Parathyroid adenoma (tissue), 2 donors: ENCODE measurements around the gene APBA2.

Experiments
- H2AFZ ChIP-seq: fragments of 300-600 bp; sonication (generic); one replicate; pipeline ENCODE4 v1.7.0; 2017; ENCODE audit warnings: antibody characterized with exemption, mild to moderate bottlenecking
- H3K27ac ChIP-seq: fragments of 300-600 bp; sonication (generic); one replicate; pipeline ENCODE4 v1.7.0; 2017
- H3K27me3 ChIP-seq: fragments of 300-600 bp; sonication (generic); one replicate; pipeline ENCODE4 v1.7.0; 2017; ENCODE audit warnings: low read length; ENCODE audit not compliant: control insufficient read depth, insufficient read depth
- H3K36me3 ChIP-seq: fragments of 300-600 bp; sonication (generic); one replicate; pipeline ENCODE4 v1.7.0; 2017; ENCODE audit warnings: low read length; ENCODE audit not compliant: control insufficient read depth, insufficient read depth
- H3K4me1 ChIP-seq: fragments of 300-600 bp; sonication (generic); one replicate; pipeline ENCODE4 v1.7.0; 2017; ENCODE audit warnings: control low read depth
- H3K4me2 ChIP-seq: fragments of 300-600 bp; sonication (generic); one replicate; pipeline ENCODE4 v1.7.0; 2017; ENCODE audit warnings: low read length
- H3K4me3 ChIP-seq: fragments of 300-600 bp; sonication (generic); one replicate; pipeline ENCODE4 v1.7.0; 2017; ENCODE audit warnings: low read depth, low read length
- H3K79me2 ChIP-seq: fragments of 300-600 bp; sonication (generic); one replicate; pipeline ENCODE4 v1.7.0; 2017; ENCODE audit warnings: control low read depth
- H3K9ac ChIP-seq: fragments of 300-600 bp; sonication (generic); one replicate; pipeline ENCODE4 v1.7.0; 2017; ENCODE audit warnings: mild to moderate bottlenecking
- H3K9me3 ChIP-seq: fragments of 300-600 bp; sonication (generic); one replicate; pipeline ENCODE4 v1.7.0; 2017; ENCODE audit warnings: low read length; ENCODE audit not compliant: control insufficient read depth
- TF ChIP-seq, protein P1 (sequence below): fragments of 300-600 bp; sonication (generic); IDR thresholded peaks from one replicate; pipeline ENCODE4 v1.7.0; 2017; ENCODE audit warnings: antibody characterized with exemption, mild to moderate bottlenecking
- donor health status: primary hyperparathyroidism.

APBA2 gene

DNA sequence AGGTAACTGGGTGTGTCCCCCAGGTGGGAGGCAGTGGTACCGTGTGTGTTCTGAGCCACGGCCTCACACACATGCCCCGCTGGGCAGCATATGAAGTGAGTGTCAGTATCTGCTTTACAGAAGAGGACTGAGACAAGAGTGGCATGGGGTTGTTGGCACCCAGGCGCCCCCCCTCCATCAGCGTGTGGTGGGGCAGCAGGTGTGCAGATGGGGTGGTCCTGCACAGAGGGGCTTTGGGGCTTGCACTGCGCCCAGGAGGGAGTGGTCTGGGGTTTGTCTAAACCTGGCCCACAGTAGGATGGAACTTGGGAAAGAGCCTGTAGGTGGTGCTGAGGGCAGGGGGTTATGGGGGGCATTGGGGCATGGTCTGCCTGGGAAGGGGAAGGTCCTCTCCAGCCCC lies 176.0 kb downstream of the APBA2 start:
- Histone ChIP-seq H3K4me2 (no peak overlapping the region), H3K27ac (no peak overlapping the region), H3K9me3 (no peaks in the 10 kb centered on the region), H3K9ac (no peak overlapping the region), H3K4me3 (no peak overlapping the region), H3K4me1 (no peaks in the 10 kb centered on the region), H3K27me3 (no peaks in the 10 kb centered on the region), H2AFZ (no peak overlapping the region), H3K79me2 (no peaks in the 10 kb centered on the region), H3K36me3 (no peaks in the 10 kb centered on the region)
- TF ChIP-seq, protein P1, sequence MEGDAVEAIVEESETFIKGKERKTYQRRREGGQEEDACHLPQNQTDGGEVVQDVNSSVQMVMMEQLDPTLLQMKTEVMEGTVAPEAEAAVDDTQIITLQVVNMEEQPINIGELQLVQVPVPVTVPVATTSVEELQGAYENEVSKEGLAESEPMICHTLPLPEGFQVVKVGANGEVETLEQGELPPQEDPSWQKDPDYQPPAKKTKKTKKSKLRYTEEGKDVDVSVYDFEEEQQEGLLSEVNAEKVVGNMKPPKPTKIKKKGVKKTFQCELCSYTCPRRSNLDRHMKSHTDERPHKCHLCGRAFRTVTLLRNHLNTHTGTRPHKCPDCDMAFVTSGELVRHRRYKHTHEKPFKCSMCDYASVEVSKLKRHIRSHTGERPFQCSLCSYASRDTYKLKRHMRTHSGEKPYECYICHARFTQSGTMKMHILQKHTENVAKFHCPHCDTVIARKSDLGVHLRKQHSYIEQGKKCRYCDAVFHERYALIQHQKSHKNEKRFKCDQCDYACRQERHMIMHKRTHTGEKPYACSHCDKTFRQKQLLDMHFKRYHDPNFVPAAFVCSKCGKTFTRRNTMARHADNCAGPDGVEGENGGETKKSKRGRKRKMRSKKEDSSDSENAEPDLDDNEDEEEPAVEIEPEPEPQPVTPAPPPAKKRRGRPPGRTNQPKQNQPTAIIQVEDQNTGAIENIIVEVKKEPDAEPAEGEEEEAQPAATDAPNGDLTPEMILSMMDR: no peak

DNA sequence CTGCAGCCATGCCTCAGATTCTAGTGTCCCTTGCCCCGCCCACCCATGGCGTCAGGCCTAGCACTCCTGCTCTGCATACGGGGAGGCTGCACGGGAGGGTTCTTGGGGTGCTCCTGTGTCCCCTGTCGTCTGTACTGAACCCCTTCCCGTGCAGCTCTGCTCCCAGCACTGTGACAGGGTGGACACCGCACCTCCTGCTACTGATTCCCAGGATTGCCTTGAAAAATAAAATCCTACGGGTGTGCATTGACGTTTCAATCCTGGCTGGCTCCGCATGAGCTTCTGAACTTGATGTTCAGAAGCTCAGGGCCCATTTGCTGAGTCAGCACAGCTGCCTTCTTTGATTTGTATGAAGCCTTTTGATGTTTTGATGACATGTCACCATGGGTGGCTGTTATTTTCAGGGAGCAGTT lies 176.4 kb downstream of the APBA2 start:
- H3K27me3 ChIP-seq: no peaks in the 10 kb centered on the region
- H3K36me3 ChIP-seq: no peaks in the 10 kb centered on the region
- no peak overlapping the region for H3K27ac ChIP-seq
- H3K4me3 ChIP-seq: no peak overlapping the region
- no peak overlapping the region for H2AFZ ChIP-seq
- no peak overlapping the region for H3K4me2 ChIP-seq
- H3K79me2 ChIP-seq: no peaks in the 10 kb centered on the region
- TF ChIP-seq, protein P1: no peak
- no peak overlapping the region for H3K9ac ChIP-seq
- H3K9me3 ChIP-seq: no peaks in the 10 kb centered on the region
- H3K4me1 ChIP-seq: no peaks in the 10 kb centered on the region

DNA sequence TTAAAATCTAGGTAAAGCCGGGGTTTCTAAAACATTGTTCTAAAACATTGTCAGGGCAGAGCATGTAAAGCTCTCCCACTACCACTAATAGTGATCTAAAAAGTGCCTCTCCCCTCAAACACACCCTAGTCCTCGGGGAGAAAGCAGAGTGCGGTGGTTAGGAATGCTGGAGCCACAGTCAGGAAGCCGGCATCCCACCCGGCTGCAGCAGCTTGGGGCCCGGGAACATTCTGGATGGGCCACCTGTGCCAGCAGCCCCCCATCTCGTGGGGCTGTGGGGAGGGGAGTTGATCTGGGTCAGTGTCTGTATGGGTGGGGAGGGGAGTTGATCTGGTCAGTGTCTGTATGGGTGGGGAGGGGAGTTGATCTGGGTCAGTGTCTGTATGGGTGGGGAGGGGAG lies 176.9 kb downstream of the APBA2 start:
- Histone ChIP-seq H3K27ac (no peak overlapping the region), H3K4me2 (no peak overlapping the region), H3K9me3 (no peaks in the 10 kb centered on the region), H3K79me2 (no peaks in the 10 kb centered on the region), H3K27me3 (no peaks in the 10 kb centered on the region), H3K4me3 (no peak overlapping the region), H3K36me3 (no peaks in the 10 kb centered on the region), H3K9ac (no peak overlapping the region), H2AFZ (no peak overlapping the region), H3K4me1 (no peaks in the 10 kb centered on the region)
- TF ChIP-seq, protein P1: no peak

DNA sequence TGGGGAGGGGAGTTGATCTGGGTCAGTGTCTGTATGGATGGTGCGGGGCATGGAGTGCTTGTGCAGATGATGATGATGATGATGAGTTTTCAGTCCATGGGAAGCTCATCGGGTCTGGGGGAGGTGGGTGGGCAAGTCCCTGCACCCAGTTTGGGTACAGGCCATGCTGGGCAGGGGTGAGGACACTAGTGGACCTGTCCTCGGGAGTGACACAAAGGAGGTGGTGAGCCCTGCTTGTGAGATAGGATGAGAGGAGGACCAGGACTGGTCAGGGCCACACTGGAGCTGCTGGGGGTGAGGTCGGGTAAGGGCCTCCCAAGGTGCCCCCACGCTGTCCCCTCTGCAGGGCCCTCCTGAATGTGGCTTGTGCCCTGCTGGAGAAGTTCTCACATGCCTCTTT lies 177.9 kb downstream of the APBA2 start:
- Histone ChIP-seq H3K4me1 (no peaks in the 10 kb centered on the region), H3K9me3 (no peaks in the 10 kb centered on the region), H3K79me2 (no peaks in the 10 kb centered on the region), H3K4me2 (no peak overlapping the region), H3K27ac (no peak overlapping the region), H3K36me3 (no peaks in the 10 kb centered on the region), H2AFZ (no peak overlapping the region), H3K9ac (no peak overlapping the region), H3K4me3 (no peak overlapping the region), H3K27me3 (no peaks in the 10 kb centered on the region)
- TF ChIP-seq, protein P1: no peak

DNA sequence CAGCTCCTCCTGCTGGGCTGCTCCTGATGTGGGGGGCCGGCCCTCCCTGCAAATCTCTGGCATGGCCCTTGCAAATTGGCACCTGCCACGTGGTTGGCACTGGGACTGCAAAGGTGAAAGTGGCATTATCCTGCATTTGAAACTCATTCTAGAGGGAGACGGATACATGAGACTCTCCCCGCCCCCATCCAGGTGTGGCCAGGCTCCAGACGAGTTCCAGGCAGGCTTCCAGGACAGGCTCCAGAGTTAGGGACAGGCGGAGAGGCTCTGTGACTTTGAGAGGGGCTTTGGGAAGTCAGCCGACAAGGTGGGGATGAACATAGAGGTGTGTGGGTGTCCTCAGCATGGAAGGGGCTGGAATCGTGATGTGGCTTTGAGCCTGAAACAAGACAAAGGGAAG lies 178.5 kb downstream of the APBA2 start:
- H2AFZ ChIP-seq: no peak overlapping the region
- H3K9me3 ChIP-seq: no peaks in the 10 kb centered on the region
- no peaks in the 10 kb centered on the region for H3K27me3 ChIP-seq
- H3K79me2 ChIP-seq: no peaks in the 10 kb centered on the region
- H3K36me3 ChIP-seq: no peaks in the 10 kb centered on the region
- no peak overlapping the region for H3K4me2 ChIP-seq
- H3K4me1 ChIP-seq: no peaks in the 10 kb centered on the region
- no peak overlapping the region for H3K27ac ChIP-seq
- TF ChIP-seq, protein P1: no peak
- no peak overlapping the region for H3K9ac ChIP-seq
- H3K4me3 ChIP-seq: no peak overlapping the region
